ENCODE measurements around the gene TRAM1L1.

Gene TRAM1L1

GRCh38 chr4:117084866-117085701, at the start of gene TRAM1L1:
TRAM1L1 (minus strand) TSS chr4:117085576; CDS start chr4:117085393, 183 bp downstream.
- H3K36me3 ChIP-seq = no peaks in the 10 kb centered on the region
- no peaks in the 10 kb centered on the region for H3K9me3 ChIP-seq
- H3K27me3 ChIP-seq = peaks cover 15% of the 10 kb centered on the region
- no peak for TF ChIP-seq CTCF (IDR thresholded peaks at IDR 0.05)
- no peaks in the 10 kb centered on the region for H3K4me1 ChIP-seq (ENCODE audit: control insufficient read depth in 1 of 2, insufficient read depth in 1 of 2, low read depth in 1 of 2, low read length in 1 of 2)
- no peak within 1 kb of the TSS for H3K27ac ChIP-seq
- H3K4me3 ChIP-seq (ENCODE audit: low read depth in 1 of 2, low read length in 1 of 2) = no peak within 1 kb of the TSS

DNA sequence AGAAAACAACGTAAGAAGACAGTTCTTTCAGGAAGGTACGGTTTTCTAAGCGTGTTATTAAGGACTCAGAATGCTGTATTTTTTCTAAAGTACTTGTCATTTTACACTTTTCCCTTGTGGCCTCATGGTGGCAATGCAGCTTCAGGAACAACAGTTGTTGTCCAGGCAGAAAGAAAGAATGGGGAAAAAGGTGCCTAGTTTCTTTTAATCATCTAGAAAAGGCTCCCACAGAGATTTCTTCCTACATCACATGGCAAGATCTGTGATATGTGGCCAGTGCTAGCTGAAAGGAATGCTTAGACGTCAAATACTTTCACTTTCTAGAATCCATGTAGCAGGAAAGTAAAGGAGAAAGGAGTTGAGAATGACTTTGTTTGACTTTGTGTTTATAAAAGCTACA, 49.0 kb upstream of the TRAM1L1 start:
- no peak overlapping the region for H3K4me3 ChIP-seq (ENCODE audit: low read depth in 1 of 2, low read length in 1 of 2)
- no peaks in the 10 kb centered on the region for H3K9me3 ChIP-seq
- no peak for TF ChIP-seq CTCF (IDR thresholded peaks at IDR 0.05)
- no peak overlapping the region for H3K27ac ChIP-seq
- H3K4me1 ChIP-seq (ENCODE audit: control insufficient read depth in 1 of 2, insufficient read depth in 1 of 2, low read depth in 1 of 2, low read length in 1 of 2) = no peaks in the 10 kb centered on the region
- no peaks in the 10 kb centered on the region for H3K27me3 ChIP-seq
- H3K36me3 ChIP-seq = no peaks in the 10 kb centered on the region

DNA sequence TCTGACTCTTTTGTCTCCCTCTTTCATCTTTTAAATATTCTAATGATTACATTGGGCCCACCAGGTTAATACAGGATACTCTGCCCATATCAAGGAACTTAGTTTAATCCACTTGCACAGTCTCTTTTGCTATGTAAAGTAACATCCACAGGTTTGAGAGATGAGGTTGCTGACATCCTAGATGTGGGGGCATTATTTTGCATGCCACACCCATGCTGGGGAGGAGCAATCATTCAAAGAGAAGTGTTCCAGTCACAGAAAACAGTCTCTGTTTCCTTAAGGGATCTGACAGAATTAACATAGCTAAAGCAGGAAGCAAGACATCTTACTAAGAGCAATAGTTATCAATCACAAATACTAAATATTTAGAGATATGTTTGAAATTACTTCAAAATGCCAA, 11.5 kb upstream of the TRAM1L1 start:
- Histone ChIP-seq H3K9me3 (no peaks in the 10 kb centered on the region), H3K4me1 (ENCODE audit: control insufficient read depth in 1 of 2, insufficient read depth in 1 of 2, low read depth in 1 of 2, low read length in 1 of 2) (no peaks in the 10 kb centered on the region), H3K4me3 (ENCODE audit: low read depth in 1 of 2, low read length in 1 of 2) (no peak overlapping the region), H3K36me3 (no peaks in the 10 kb centered on the region), H3K27me3 (no peaks in the 10 kb centered on the region), H3K27ac (no peak overlapping the region)
- no peak for TF ChIP-seq CTCF (IDR thresholded peaks at IDR 0.05)

- no peaks in the 10 kb centered on the region for H3K9me3 ChIP-seq
- no peaks in the 10 kb centered on the region for H3K27me3 ChIP-seq
- no peak for TF ChIP-seq CTCF (IDR thresholded peaks at IDR 0.05)
- H3K4me1 ChIP-seq (ENCODE audit: control insufficient read depth in 1 of 2, insufficient read depth in 1 of 2, low read depth in 1 of 2, low read length in 1 of 2) = no peaks in the 10 kb centered on the region
- H3K27ac ChIP-seq = no peak overlapping the region
- no peaks in the 10 kb centered on the region for H3K36me3 ChIP-seq
- no peak overlapping the region for H3K4me3 ChIP-seq (ENCODE audit: low read depth in 1 of 2, low read length in 1 of 2)
These were observed 11.1 kb upstream of the TRAM1L1 start for GRCh38 chr4:117096462-117096861.

- Histone ChIP-seq H3K27ac (no peak overlapping the region), H3K4me3 (ENCODE audit: low read depth in 1 of 2, low read length in 1 of 2) (no peak overlapping the region), H3K4me1 (ENCODE audit: control insufficient read depth in 1 of 2, insufficient read depth in 1 of 2, low read depth in 1 of 2, low read length in 1 of 2) (no peaks in the 10 kb centered on the region), H3K9me3 (no peaks in the 10 kb centered on the region), H3K27me3 (no peaks in the 10 kb centered on the region), H3K36me3 (no peaks in the 10 kb centered on the region)
- TF ChIP-seq CTCF (IDR thresholded peaks at IDR 0.05) = no peak
These were observed 8.2 kb upstream of the TRAM1L1 start for GRCh38 chr4:117093571-117093970.

All from neutrophil (primary cell).